GM12872 (cell line): ENCODE measurements around the gene OPRM1.

Experiments used
- CTCF ChIP-seq: IDR thresholded peaks from 3 replicates; pipeline ENCODE4 v1.5.1; 2011; ENCODE audit warnings: low read depth, mild to moderate bottlenecking, low read length, moderate library complexity; ENCODE audit not compliant: insufficient read depth

Gene OPRM1

GRCh38 chr6:154125421-154125820 lies 86.4 kb downstream of the OPRM1 start:
- no peak for TF ChIP-seq CTCF

GRCh38 chr6:154127657-154128056 lies 88.6 kb downstream of the OPRM1 start:
- no peak for TF ChIP-seq CTCF

DNA sequence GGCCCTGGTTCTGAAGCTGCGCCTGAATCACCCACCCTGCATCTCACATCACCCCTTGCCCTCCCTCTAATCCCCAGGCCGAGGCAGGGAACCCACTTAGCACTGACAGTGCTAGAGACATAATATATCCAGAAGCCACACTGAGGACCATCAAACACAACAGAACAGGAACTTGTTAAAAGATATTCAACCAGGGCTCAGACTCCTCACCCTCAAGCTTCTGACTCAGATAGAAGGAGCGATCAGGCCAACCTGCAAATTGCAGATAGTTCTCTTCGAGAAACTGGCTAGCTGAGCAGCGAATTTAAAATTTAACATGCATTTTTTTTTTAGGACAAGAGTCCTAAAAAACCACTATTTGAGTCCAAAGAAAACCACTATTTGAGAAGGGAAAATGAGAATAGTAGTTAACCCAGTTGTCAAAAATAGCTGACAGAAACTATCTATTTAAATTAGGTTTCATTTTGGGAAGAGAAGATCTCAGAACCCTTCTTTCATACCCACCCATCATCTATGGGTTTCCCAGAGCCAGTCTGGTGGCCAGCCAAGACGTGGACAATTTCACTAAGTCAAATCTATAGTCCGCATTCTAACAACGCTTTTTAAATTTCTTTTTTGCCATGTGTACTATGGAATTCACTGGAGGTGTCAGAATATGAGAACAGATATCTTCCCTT lies 95.6 kb downstream of the OPRM1 start:
- no peak for TF ChIP-seq CTCF

DNA sequence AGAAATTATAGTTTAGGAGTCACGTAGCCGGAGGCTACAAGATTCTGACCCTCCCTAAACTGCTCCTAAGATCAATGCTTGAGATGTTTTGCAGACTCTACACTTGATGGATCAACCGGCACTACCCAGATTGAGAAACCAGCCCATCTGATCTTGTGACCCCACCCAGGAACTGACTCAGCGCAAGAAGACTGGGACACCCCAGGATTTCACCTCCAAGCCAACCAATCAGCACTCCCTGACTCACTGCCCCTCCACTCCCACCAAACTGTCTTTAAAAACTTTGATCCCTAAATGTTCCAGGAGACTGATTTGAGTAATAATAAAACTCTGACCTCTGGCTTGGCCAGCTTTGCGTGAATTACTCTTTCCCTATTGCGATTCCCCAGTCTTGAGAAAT lies 99.8 kb downstream of the OPRM1 start:
- no peak for TF ChIP-seq CTCF

- no peak for TF ChIP-seq CTCF
Measured at GRCh38 chr6:154139892-154140291, 100.9 kb downstream of the OPRM1 start.

GRCh38 chr6:154140743-154141142 lies 101.7 kb downstream of the OPRM1 start:
- TF ChIP-seq CTCF: 0 out of 3 replicates have a peak, but pooled peaks have one; percentile 26

DNA sequence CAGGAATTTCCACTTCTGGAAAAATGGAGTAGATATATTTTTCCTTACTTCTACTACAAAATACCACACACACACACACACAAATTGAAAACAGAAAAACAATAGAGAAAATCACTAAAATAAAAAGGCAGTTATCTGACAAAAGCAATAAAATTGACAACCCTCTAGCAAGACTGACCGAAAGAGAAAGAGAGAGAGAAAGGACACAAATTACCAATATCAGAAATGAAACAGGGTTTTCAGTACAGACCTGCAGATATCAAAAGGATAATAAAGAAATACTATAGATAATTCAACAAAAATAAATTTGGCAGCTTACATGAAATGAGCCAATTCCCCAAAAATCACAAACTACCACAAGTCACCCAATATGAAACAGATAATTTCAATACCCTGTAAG lies 104.7 kb downstream of the OPRM1 start:
- TF ChIP-seq CTCF: no peak
